ENCODE data around the gene UGCG.

GRCh38 chr9:111891910-111892499, 4.6 kb upstream of the UGCG start:
- TF ChIP-seq, protein P1, sequence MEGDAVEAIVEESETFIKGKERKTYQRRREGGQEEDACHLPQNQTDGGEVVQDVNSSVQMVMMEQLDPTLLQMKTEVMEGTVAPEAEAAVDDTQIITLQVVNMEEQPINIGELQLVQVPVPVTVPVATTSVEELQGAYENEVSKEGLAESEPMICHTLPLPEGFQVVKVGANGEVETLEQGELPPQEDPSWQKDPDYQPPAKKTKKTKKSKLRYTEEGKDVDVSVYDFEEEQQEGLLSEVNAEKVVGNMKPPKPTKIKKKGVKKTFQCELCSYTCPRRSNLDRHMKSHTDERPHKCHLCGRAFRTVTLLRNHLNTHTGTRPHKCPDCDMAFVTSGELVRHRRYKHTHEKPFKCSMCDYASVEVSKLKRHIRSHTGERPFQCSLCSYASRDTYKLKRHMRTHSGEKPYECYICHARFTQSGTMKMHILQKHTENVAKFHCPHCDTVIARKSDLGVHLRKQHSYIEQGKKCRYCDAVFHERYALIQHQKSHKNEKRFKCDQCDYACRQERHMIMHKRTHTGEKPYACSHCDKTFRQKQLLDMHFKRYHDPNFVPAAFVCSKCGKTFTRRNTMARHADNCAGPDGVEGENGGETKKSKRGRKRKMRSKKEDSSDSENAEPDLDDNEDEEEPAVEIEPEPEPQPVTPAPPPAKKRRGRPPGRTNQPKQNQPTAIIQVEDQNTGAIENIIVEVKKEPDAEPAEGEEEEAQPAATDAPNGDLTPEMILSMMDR (conservative IDR thresholded peaks at IDR 0.05) = no peak
- TF ChIP-seq EZH2 (IDR thresholded peaks at IDR 0.05; ENCODE audit: low read depth) = no peak

All from PC-9 (cell line).